ENCODE measurements around the gene NCAPG2. TPM values are rescaled to one million over a fixed set of nuclear protein-coding genes. Genes with fewer than 3 reads are reported as not detected.
"Not testable (repeated sequence)": the region's sequence is repeated elsewhere in the genome, so short reads cannot be mapped to it uniquely, and the experiment has no call there.

NCAPG2 gene
- polyA plus RNA-seq, 2 of the 4 experiments (the other 2 are of a cell fraction), result 53.8 to 63.0 TPM

DNA sequence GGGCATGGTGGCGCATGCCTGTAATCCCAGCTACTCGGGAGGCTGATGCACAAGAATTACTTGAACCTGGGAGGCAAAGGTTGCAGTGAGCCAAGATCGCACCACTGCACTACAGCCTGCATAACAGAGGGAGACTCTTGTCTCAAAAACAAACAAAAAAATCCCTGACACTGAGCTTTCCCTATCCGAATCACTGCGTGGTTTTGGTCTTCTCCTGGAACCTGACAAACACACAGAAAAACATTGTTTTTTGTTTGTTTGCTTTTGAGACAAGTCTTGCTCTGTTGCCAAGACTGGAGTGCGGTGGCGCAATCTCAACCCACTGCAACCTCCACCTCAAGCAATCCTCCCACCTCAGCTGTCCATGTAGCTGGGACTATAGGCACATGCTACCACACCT is 66.6 kb downstream of the NCAPG2 start:
- CTCF ChIA-PET, result interaction anchor here (2.2 kb wide), 1 partner anchor 9 kb away, joined by 7 read pairs; no protein-coding TSS in a partner anchor
- ATAC-seq, result no peak

DNA sequence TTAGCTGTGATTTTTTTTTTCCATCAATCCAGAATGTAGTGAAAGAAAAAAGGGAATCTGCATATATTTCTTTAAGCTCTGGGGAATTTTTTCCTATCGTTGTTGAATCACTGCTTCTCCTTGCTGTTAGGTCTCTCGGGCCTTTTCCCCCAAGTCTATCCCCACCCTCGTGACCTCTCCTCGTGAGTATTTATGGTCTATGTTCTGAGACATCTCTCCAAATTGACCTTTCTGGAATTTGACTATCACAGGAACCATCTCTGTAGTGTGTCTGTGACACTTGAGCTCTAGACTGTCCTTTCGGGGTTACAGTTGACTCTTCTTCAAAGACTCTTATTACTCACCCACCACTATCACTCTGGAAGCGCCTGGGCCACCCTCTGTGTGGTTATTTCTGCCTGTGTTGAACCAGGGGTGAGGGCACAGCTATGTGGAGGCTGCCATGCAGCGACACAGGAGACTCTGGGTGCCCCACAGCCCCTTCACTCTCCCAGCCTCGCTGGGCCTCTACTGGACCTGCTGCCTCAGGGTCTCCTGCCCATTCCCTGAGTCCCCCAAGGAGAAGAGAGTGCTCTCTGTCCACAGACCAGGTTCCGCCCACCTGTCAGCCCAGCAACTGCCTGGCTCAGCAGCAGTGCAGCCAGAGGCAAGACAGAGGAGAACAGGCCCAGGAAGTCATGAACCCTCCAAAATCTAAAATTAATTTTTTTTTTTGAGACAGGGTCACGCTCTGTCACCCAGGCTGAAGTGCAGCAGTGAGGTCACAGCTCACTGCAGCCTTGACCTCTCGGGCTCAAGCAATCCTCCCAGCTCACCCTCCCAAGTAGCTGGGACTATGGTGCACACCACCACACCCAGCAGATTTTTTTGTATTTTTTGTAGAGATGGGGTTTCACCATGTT is 71.3 kb downstream of the NCAPG2 start:
- Histone ChIP-seq H3K27ac (no peak overlapping the region), H3K4me2 (no peak overlapping the region), H3K4me1 (no peaks in the 10 kb centered on the region), H3K4me3 (no peak overlapping the region), H3K9me3 (no peaks in the 10 kb centered on the region)
- DNase-seq (ENCODE audit: low read depth in 1 of 2, low spot score in 1 of 2), result no peak
- FAIRE-seq, result no peak
- 94% methylated on average over 10 of the region's 11 CpGs for WGBS (ENCODE audit: missing lambda C conversion rate)
- TF ChIP-seq, protein P1, sequence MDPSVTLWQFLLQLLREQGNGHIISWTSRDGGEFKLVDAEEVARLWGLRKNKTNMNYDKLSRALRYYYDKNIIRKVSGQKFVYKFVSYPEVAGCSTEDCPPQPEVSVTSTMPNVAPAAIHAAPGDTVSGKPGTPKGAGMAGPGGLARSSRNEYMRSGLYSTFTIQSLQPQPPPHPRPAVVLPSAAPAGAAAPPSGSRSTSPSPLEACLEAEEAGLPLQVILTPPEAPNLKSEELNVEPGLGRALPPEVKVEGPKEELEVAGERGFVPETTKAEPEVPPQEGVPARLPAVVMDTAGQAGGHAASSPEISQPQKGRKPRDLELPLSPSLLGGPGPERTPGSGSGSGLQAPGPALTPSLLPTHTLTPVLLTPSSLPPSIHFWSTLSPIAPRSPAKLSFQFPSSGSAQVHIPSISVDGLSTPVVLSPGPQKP (IDR thresholded peaks at IDR 0.05; ENCODE audit: low read depth, low read length), result no peak
- TF ChIP-seq RARB (CRISPR knock-in tag; IDR thresholded peaks at IDR 0.05) (no peak), PHF8 (IDR thresholded peaks at IDR 0.05; ENCODE audit: borderline replicate concordance, low read depth) (no peak), HOXB13 (CRISPR knock-in tag; IDR thresholded peaks at IDR 0.05; ENCODE audit: low read depth) (no peak), TP53 (CRISPR knock-in tag; IDR thresholded peaks at IDR 0.05) (no peak), RNF2 (IDR thresholded peaks at IDR 0.05; ENCODE audit: borderline replicate concordance, low read depth) (no peak), JUN (IDR thresholded peaks at IDR 0.05) (no peak), ZSCAN20 (CRISPR knock-in tag; IDR thresholded peaks at IDR 0.05) (no peak), ZNF302 (CRISPR knock-in tag; IDR thresholded peaks at IDR 0.05) (no peak), TFCP2L1 (CRISPR knock-in tag; IDR thresholded peaks at IDR 0.05) (no peak), NR3C1 (IDR thresholded peaks at IDR 0.05) (no peak), CEBPB (IDR thresholded peaks at IDR 0.05) (no peak), NFE2L2 (conservative IDR thresholded peaks at IDR 0.05; ENCODE audit: low read length) (no peak), MAFK (IDR thresholded peaks at IDR 0.05; ENCODE audit: partially characterized antibody) (no peak), RAD21 (conservative IDR thresholded peaks at IDR 0.05 in 1 of 2, IDR thresholded peaks at IDR 0.05 in 1 of 2) (no peak), ZFP36 (IDR thresholded peaks at IDR 0.05; ENCODE audit: borderline replicate concordance, partially characterized antibody) (no peak)
- POLR2A ChIA-PET, result no interaction called here
- no peak; a peak in 2 of 6 replicates for ATAC-seq
- CTCF ChIA-PET, result interaction anchor here (1.2 kb wide), 1 partner anchor 14 kb away, joined by 3 read pairs; no protein-coding TSS in a partner anchor

More for the DNA sequence above, 66.6 kb downstream of the NCAPG2 start:
- TF ChIP-seq MAFK (IDR thresholded peaks at IDR 0.05; ENCODE audit: partially characterized antibody) (no peak), RAD21 (conservative IDR thresholded peaks at IDR 0.05 in 1 of 2, IDR thresholded peaks at IDR 0.05 in 1 of 2) (no peak), CEBPB (IDR thresholded peaks at IDR 0.05) (peak in 1 of 2 experiments; percentile 35; a peak in 1 of 4 replicates), HOXA7 (CRISPR knock-in tag; IDR thresholded peaks at IDR 0.05) (no peak)
- no peak for FAIRE-seq
- H3K9me3 ChIP-seq, result no peaks in the 10 kb centered on the region
- H3K4me1 ChIP-seq, result no peaks in the 10 kb centered on the region
- POLR2A ChIA-PET, result no interaction called here
- H3K27ac ChIP-seq, result no peak overlapping the region
- 92% methylated on average over 7 of the region's 7 CpGs for WGBS (ENCODE audit: missing lambda C conversion rate)
- DNase-seq (ENCODE audit: low read depth in 1 of 2, low spot score in 1 of 2), result no peak
- H3K4me3 ChIP-seq, result no peak overlapping the region
- H3K4me2 ChIP-seq, result no peak overlapping the region

DNA sequence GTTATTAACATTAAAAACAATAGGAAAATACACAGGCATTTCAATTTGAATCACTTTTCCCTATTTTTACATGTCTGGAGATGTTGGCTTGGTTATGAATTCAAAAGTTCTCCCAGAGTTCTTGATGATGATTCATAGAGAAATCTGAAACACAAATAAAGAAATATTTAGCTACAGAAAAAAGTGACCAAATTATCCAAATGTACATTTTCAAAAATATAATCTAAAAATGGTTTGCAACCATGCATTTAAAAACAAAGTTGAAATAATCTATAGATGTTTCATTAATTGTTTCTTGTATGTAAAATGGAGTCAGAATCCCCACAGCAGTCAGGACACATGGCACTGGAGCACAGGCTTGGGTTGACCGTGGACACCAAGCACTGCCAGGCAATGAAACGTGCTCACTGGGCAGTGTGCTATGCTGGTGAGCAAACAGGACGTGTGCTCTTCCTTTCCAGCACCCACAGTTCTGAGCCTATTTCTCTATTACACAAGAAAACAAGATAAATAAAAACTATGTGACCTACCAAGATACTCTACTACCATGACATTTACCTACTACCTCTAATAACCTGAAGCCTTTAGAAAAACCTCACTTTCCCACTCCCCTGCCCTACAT is 72.9 kb downstream of the NCAPG2 start:
- no peak for ATAC-seq
- TF ChIP-seq ESRRA (IDR thresholded peaks at IDR 0.05; ENCODE audit: borderline replicate concordance, low read length) (no peak), FOSB (CRISPR knock-in tag; IDR thresholded peaks at IDR 0.05) (no peak), RFX5 (IDR thresholded peaks at IDR 0.05) (no peak), ZC3H11A (IDR thresholded peaks at IDR 0.05) (no peak), MAFK (IDR thresholded peaks at IDR 0.05; ENCODE audit: partially characterized antibody) (no peak)
- no peak for DNase-seq (ENCODE audit: low read depth in 1 of 2, low spot score in 1 of 2)
- ChIA-PET POLR2A (interaction anchor here (0.6 kb wide), 1 partner anchor 33 kb away, joined by 3 read pairs; no protein-coding TSS in a partner anchor), CTCF (interaction anchor here (0.6 kb wide), 1 partner anchor 37 kb away, joined by 3 read pairs; no protein-coding TSS in a partner anchor)
- WGBS (ENCODE audit: missing lambda C conversion rate), result 88% methylated on average over 3 of the region's 3 CpGs
- H3K4me3 ChIP-seq, result no peak overlapping the region
- FAIRE-seq, result no peak
- no peaks in the 10 kb centered on the region for H3K4me1 ChIP-seq
- no peak overlapping the region for H3K27ac ChIP-seq
- H3K9me3 ChIP-seq, result no peaks in the 10 kb centered on the region
- no peak overlapping the region for H3K4me2 ChIP-seq

DNA sequence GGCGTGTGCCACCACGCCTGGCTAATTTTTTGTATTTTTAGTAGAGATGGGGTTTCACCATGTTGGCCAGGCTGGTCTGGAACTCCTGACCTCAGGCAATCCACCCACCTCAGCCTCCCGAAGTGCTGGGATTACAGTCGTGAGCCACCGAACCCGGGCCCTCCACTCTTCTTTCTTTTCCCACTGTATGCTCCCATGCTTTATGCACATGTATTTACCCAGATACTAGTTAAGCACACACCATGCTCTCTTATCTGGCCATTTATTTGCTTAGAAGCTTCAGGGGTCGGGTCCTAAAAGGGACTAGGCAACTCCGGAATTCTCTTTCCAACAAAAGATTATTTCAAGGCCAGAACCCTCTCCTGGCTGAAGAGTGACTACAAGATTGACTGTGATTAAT is 78.3 kb downstream of the NCAPG2 start:
- H3K4me2 ChIP-seq; H3K4me1 ChIP-seq; FAIRE-seq; ATAC-seq; CTCF ChIA-PET; DNase-seq (ENCODE audit: low read depth in 1 of 2, low spot score in 1 of 2); H3K4me3 ChIP-seq; H3K9me3 ChIP-seq; H3K27ac ChIP-seq; POLR2A ChIA-PET: not testable (repeated sequence)
- WGBS (ENCODE audit: missing lambda C conversion rate), result 92% methylated on average over 8 of the region's 8 CpGs
